ENCODE results near the gene RSPH6A. TPM values are rescaled to one million over a fixed set of nuclear protein-coding genes. Genes with fewer than 3 reads are reported as not detected.
A peak's percentile ranks its signal among the peaks of the same experiment; 100 is the strongest.

RSPH6A gene
- total and polyA plus RNA-seq, 2 of the 13 experiments (the other 11 are each of a cell fraction or from before 2014, with no cell fraction given), result 0.07 TPM; not detected in 1

- TF ChIP-seq FIP1L1 (IDR thresholded peaks at IDR 0.05; ENCODE audit: borderline replicate concordance, insufficient read depth, low read depth, low read length) (no peak), ZNF343 (CRISPR knock-in tag; IDR thresholded peaks at IDR 0.05) (0 out of 2 replicates have a peak, but pooled peaks have one; percentile 22), HCFC1 (IDR thresholded peaks at IDR 0.05; ENCODE audit: low read depth, low read length) (0 out of 2 replicates have a peak, but pooled peaks have one; percentile 10), ZNF776 (CRISPR knock-in tag; IDR thresholded peaks at IDR 0.05) (0 out of 2 replicates have a peak, but pooled peaks have one; percentile 38), ZBTB37 (CRISPR knock-in tag; IDR thresholded peaks at IDR 0.05) (no peak), NCOA1 (CRISPR knock-in tag; IDR thresholded peaks at IDR 0.05) (no peak), ZNF672 (CRISPR knock-in tag; IDR thresholded peaks at IDR 0.05) (no peak), ETV6 (CRISPR knock-in tag; conservative IDR thresholded peaks at IDR 0.05) (no peak), MEIS1 (CRISPR knock-in tag; IDR thresholded peaks at IDR 0.05; ENCODE audit: borderline replicate concordance) (peak; percentile 44; the same call in 1 of the 2 replicates), ZNF235 (CRISPR knock-in tag; IDR thresholded peaks at IDR 0.05; ENCODE audit: borderline replicate concordance) (peak; percentile 48), PHF8 (CRISPR knock-in tag; IDR thresholded peaks at IDR 0.05) (peak; percentile 42), ZNF543 (CRISPR knock-in tag; IDR thresholded peaks at IDR 0.05) (no peak; the same call in 1 of the 2 replicates), ZNF687 (CRISPR knock-in tag; IDR thresholded peaks at IDR 0.05) (peak; percentile 80), GTF2F1 (IDR thresholded peaks at IDR 0.05; ENCODE audit: low read length) (no peak), ZNF446 (CRISPR knock-in tag; IDR thresholded peaks at IDR 0.05) (0 out of 2 replicates have a peak, but pooled peaks have one; percentile 62), HNF1B (CRISPR knock-in tag; IDR thresholded peaks at IDR 0.05) (0 out of 2 replicates have a peak, but pooled peaks have one; percentile 66), MAFG (CRISPR knock-in tag; IDR thresholded peaks at IDR 0.05) (no peak), ARNT (IDR thresholded peaks at IDR 0.05) (no peak), LBX2 (CRISPR knock-in tag; IDR thresholded peaks at IDR 0.05; ENCODE audit: borderline replicate concordance) (no peak), ZMYM4 (CRISPR knock-in tag; IDR thresholded peaks at IDR 0.05) (peak; percentile 41; the same call in 1 of the 2 replicates), ZIK1 (CRISPR knock-in tag; IDR thresholded peaks at IDR 0.05; ENCODE audit: borderline replicate concordance, low read depth) (no peak), ZNF430 (CRISPR knock-in tag; IDR thresholded peaks at IDR 0.05) (0 out of 2 replicates have a peak, but pooled peaks have one; percentile 18), ZNF761 (CRISPR knock-in tag; conservative IDR thresholded peaks at IDR 0.05) (no peak)
These were observed 48.9 kb upstream of the RSPH6A start, which contains the start of gene FOXA3 (continued) for GRCh38 chr19:45863840-45864628.

Measured in HepG2 (cell line).